Skeletal muscle tissue (tissue), 4 donors: Measurements from ENCODE around the gene ANXA3. TPM values are rescaled to one million over a fixed set of nuclear protein-coding genes. Genes with fewer than 3 reads are reported as not detected.

Experiments
- H3K27ac ChIP-seq: one replicate; pipeline ENCODE4 v1.7.0; 2013; ENCODE audit warnings: mild to moderate bottlenecking, low read depth, low read length, inconsistent platforms
- H3K27me3 ChIP-seq, 3 donors: one replicate each; pipeline ENCODE4 v1.7.0; 2013; ENCODE audit warnings: low read length in 3 of 3; ENCODE audit not compliant: control insufficient read depth in 3 of 3, insufficient read depth in 3 of 3
- H3K36me3 ChIP-seq, 3 donors: one replicate each; pipeline ENCODE4 v1.7.0; 2013; ENCODE audit warnings: low read length in 3 of 3; ENCODE audit not compliant: control insufficient read depth in 3 of 3, insufficient read depth in 3 of 3
- H3K4me1 ChIP-seq, 3 donors: one replicate each; pipeline ENCODE4 v1.7.0; 2013; ENCODE audit warnings: low read length in 3 of 3, mild to moderate bottlenecking in 3 of 3; ENCODE audit not compliant: control insufficient read depth in 3 of 3, insufficient read depth in 3 of 3
- H3K4me3 ChIP-seq, 3 donors: one replicate each; pipeline ENCODE4 v1.7.0; 2013; ENCODE audit warnings: low read length in 3 of 3
- H3K9ac ChIP-seq, 3 donors: one replicate each; pipeline ENCODE4 v1.7.0; 2013; ENCODE audit warnings: low read length in 3 of 3, mild to moderate bottlenecking in 3 of 3, moderate library complexity in 2 of 3, low read depth in 1 of 3
- H3K9me3 ChIP-seq, 3 donors: one replicate each; pipeline ENCODE4 v1.7.0; 2013; ENCODE audit warnings: low read length in 3 of 3; ENCODE audit not compliant: control insufficient read depth in 3 of 3
- total RNA-seq: library from RNA; depleted of rRNA; stranded (reverse); fragments of >200 nt; gene quantifications from one replicate; pipeline ENCODE4 v1.2.3, GENCODE V29; 2014
- donor health status: Osteomylitis.

Gene ANXA3
- total RNA-seq, 1 donor from 2014 or later = 14.6 TPM

- Histone ChIP-seq H3K4me1 (peaks cover 0 to 10% (median 6%) of the 10 kb centered on the region in 3 donors), H3K4me3 (no peak overlapping the region), H3K36me3 (no peaks in the 10 kb centered on the region), H3K9ac (no peak overlapping the region), H3K27ac (no peak overlapping the region), H3K27me3 (peaks cover 6 to 14% (median 9%) of the 10 kb centered on the region in 3 donors), H3K9me3 (no peaks in the 10 kb centered on the region)
These were observed 2.0 kb downstream of the ANXA3 start for GRCh38 chr4:78553529-78554060.

GRCh38 chr4:78556665-78557064 is 5.1 kb downstream of the ANXA3 start:
- Histone ChIP-seq H3K9ac (no peak overlapping the region), H3K4me1 (peaks cover 0 to 8% (median 5%) of the 10 kb centered on the region in 3 donors), H3K9me3 (no peaks in the 10 kb centered on the region), H3K36me3 (no peaks in the 10 kb centered on the region), H3K4me3 (no peak overlapping the region), H3K27me3 (peaks cover 0 to 4% (median under 1%) of the 10 kb centered on the region in 3 donors), H3K27ac (no peak overlapping the region)

GRCh38 chr4:78557841-78558240 is 6.3 kb downstream of the ANXA3 start:
- Histone ChIP-seq H3K27ac (no peak overlapping the region), H3K9me3 (no peaks in the 10 kb centered on the region), H3K36me3 (no peaks in the 10 kb centered on the region), H3K27me3 (no peaks in the 10 kb centered on the region), H3K4me1 (peaks cover 0 to 4% (median 0%) of the 10 kb centered on the region in 3 donors), H3K9ac (no peak overlapping the region), H3K4me3 (no peak overlapping the region)

DNA sequence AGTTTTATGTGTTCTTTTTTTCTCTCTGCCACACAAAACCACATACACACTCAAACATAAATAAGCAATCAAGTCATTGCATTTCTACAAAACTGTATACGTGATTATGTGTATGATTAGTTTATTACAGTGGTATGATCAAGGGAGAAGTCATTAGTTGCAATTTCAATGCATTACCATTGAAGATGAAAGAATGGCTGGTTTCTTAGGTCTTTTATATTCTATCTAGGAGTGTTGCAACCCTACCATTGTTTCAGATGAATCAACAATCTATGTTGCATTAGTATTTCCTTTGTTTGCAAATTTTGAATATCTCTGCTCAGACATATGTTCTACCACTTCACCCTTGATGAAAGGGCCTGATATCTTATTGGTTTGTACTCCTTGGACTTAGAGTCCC is 6.8 kb downstream of the ANXA3 start:
- H3K36me3 ChIP-seq = no peaks in the 10 kb centered on the region

GRCh38 chr4:78560296-78560963 is 8.9 kb downstream of the ANXA3 start:
- no peaks in the 10 kb centered on the region for H3K9me3 ChIP-seq
- H3K27me3 ChIP-seq = no peaks in the 10 kb centered on the region
- peaks cover 0 to 4% (median 0%) of the 10 kb centered on the region in 3 donors for H3K4me1 ChIP-seq
- no peaks in the 10 kb centered on the region for H3K36me3 ChIP-seq
- H3K9ac ChIP-seq = no peak overlapping the region
- H3K4me3 ChIP-seq = no peak overlapping the region
- no peak overlapping the region for H3K27ac ChIP-seq

More for the DNA sequence above, 6.8 kb downstream of the ANXA3 start:
- H3K27me3 ChIP-seq = no peaks in the 10 kb centered on the region
- H3K9me3 ChIP-seq = no peaks in the 10 kb centered on the region
- no peak overlapping the region for H3K9ac ChIP-seq
- no peak overlapping the region for H3K4me3 ChIP-seq
- no peak overlapping the region for H3K27ac ChIP-seq
- H3K4me1 ChIP-seq = peaks cover 0 to 4% (median 0%) of the 10 kb centered on the region in 3 donors

- no peak overlapping the region for H3K9ac ChIP-seq
- no peak overlapping the region for H3K27ac ChIP-seq
- no peaks in the 10 kb centered on the region for H3K9me3 ChIP-seq
- H3K4me1 ChIP-seq = peaks cover 0 to 4% (median 0%) of the 10 kb centered on the region in 3 donors
- no peaks in the 10 kb centered on the region for H3K36me3 ChIP-seq
- no peaks in the 10 kb centered on the region for H3K27me3 ChIP-seq
- H3K4me3 ChIP-seq = no peak overlapping the region
These were observed 10.1 kb downstream of the ANXA3 start for GRCh38 chr4:78561677-78562076.

- H3K27me3 ChIP-seq = no peaks in the 10 kb centered on the region
- H3K36me3 ChIP-seq = no peaks in the 10 kb centered on the region
- H3K9ac ChIP-seq = no peak overlapping the region
- peaks cover 0 to 4% (median 0%) of the 10 kb centered on the region in 3 donors for H3K4me1 ChIP-seq
- no peaks in the 10 kb centered on the region for H3K9me3 ChIP-seq
- no peak overlapping the region for H3K27ac ChIP-seq
- no peak overlapping the region for H3K4me3 ChIP-seq
These were observed 11.1 kb downstream of the ANXA3 start for GRCh38 chr4:78562687-78563086.

GRCh38 chr4:78565971-78566372 is 14.4 kb downstream of the ANXA3 start:
- Histone ChIP-seq H3K27me3 (no peaks in the 10 kb centered on the region), H3K9me3 (no peaks in the 10 kb centered on the region), H3K9ac (no peak overlapping the region), H3K4me3 (no peak overlapping the region), H3K27ac (no peak overlapping the region), H3K4me1 (peaks cover 0 to 3% (median 0%) of the 10 kb centered on the region in 3 donors), H3K36me3 (no peaks in the 10 kb centered on the region)

GRCh38 chr4:78566834-78567499 is 15.4 kb downstream of the ANXA3 start:
- H3K27ac ChIP-seq = no peak overlapping the region
- H3K27me3 ChIP-seq = no peaks in the 10 kb centered on the region
- H3K36me3 ChIP-seq = no peaks in the 10 kb centered on the region
- H3K9me3 ChIP-seq = no peaks in the 10 kb centered on the region
- peaks cover 0 to 3% (median 0%) of the 10 kb centered on the region in 3 donors for H3K4me1 ChIP-seq
- no peak overlapping the region for H3K4me3 ChIP-seq
- no peak overlapping the region for H3K9ac ChIP-seq

DNA sequence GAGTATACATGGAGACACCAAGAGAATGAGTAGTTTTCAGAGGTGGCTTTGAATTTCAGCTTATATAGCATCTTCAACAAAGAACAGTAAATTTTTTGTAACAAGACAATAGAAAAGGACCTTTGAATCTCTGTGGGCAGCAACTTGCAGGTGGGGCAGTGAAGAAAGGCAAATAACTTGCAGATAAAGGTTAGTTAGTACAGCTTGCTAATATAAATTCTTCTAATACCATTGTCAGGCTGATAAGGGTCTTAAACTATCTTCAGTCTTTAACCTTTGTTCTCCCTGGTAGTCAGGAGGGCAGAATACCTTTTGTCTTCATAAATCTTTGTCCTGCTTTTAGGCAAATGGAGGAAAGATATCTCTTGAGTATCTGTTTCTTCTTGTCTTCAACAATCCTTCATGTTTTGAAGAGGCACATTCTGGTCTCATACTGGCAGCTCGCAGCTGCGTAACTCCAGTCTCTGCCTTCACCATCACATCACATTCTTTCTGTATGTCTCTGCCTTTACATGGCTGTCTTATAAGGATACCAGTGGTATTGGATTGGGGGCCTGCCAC is 16.0 kb downstream of the ANXA3 start:
- Histone ChIP-seq H3K4me3 (no peak overlapping the region), H3K36me3 (no peaks in the 10 kb centered on the region), H3K27ac (no peak overlapping the region), H3K9me3 (no peaks in the 10 kb centered on the region), H3K27me3 (no peaks in the 10 kb centered on the region), H3K4me1 (peaks cover 0 to 3% (median 0%) of the 10 kb centered on the region in 3 donors), H3K9ac (no peak overlapping the region)
